MM.1S (cell line): Measurements from ENCODE around the gene HIBADH.

Experiments
- CTCF ChIP-seq: fragments of 300-600 bp; sonication (generic); IDR thresholded peaks from 2 replicates; pipeline ENCODE4 v1.5.1; 2016; ENCODE audit warnings: antibody characterized with exemption, low read length, mixed read lengths
- EZH2phosphoT487 ChIP-seq: fragments of 300-600 bp; sonication (generic); IDR thresholded peaks from 2 replicates; pipeline ENCODE4 v1.6.1; 2018; ENCODE audit warnings: antibody characterized with exemption, low read length

- TF ChIP-seq CTCF (peak; percentile 38), EZH2phosphoT487 (no peak)
Measured at GRCh38 chr7:27689591-27690164, 27.0 kb upstream of the HIBADH start.
